AG10803 (cell line): ENCODE data around the gene DPP6.

Experiments used
- DNase-seq: peaks from one replicate; pipeline ENCODE4 v3.0.0; 2010; ENCODE audit warnings: low read depth
- H3K4me3 ChIP-seq: 2 replicates; pipeline ENCODE4 v1.5.1; 2011; ENCODE audit warnings: mild to moderate bottlenecking, low read length, control low read depth
- TF ChIP-seq, protein P1 (sequence below): conservative IDR thresholded peaks from 2 replicates; pipeline ENCODE4 v1.5.1; 2011; ENCODE audit warnings: mild to moderate bottlenecking, low read length, control low read depth, inconsistent platforms

The DPP6 gene

DNA sequence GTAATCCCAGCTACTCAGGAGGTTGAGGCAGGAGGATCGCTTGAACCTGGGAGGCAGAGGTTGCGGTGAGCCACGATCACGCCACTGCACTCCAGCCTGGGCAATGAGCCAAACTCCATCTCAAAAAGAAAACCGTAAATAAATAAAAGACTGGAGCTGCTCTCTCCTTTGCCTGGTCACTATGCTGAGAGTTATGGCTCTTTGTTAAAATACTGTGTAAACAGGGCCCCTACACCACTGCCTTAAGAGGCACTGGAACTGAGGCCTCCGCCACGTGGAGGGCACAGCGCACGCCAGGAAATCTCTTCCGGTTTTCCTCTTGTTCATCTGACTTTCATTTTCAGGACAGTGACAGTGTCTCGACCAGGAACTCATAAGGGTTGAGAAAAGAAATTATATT is 827.4 kb downstream of the DPP6 start:
- DNase-seq = no peak
- H3K4me3 ChIP-seq = no peak overlapping the region
- TF ChIP-seq, protein P1, sequence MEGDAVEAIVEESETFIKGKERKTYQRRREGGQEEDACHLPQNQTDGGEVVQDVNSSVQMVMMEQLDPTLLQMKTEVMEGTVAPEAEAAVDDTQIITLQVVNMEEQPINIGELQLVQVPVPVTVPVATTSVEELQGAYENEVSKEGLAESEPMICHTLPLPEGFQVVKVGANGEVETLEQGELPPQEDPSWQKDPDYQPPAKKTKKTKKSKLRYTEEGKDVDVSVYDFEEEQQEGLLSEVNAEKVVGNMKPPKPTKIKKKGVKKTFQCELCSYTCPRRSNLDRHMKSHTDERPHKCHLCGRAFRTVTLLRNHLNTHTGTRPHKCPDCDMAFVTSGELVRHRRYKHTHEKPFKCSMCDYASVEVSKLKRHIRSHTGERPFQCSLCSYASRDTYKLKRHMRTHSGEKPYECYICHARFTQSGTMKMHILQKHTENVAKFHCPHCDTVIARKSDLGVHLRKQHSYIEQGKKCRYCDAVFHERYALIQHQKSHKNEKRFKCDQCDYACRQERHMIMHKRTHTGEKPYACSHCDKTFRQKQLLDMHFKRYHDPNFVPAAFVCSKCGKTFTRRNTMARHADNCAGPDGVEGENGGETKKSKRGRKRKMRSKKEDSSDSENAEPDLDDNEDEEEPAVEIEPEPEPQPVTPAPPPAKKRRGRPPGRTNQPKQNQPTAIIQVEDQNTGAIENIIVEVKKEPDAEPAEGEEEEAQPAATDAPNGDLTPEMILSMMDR = no peak

- TF ChIP-seq, protein P1 = no peak
- no peak for DNase-seq
- no peak overlapping the region for H3K4me3 ChIP-seq
Measured at GRCh38 chr7:154880513-154880912, 828.3 kb downstream of the DPP6 start.

DNA sequence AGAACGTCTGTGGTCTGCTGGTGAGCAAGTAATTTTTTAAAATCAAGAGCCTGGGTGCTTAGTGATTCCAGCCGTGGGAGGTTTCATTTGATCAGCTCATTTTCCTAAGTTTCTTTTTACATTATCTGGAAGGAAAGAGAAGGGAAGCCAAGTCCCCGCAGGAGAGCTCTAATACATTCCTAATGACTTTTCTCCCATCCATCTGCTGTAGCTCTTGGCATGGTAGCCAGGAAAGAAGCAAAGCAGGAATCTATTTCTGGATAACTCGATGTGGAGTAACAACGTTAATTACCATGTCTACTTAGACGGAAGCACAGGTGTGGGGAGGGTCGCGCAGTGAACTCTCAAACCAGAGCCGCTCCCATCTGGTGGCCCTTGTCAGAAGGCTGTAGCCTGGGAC is 828.8 kb downstream of the DPP6 start:
- no peak overlapping the region for H3K4me3 ChIP-seq
- TF ChIP-seq, protein P1 = no peak
- no peak for DNase-seq

GRCh38 chr7:154881526-154881925 is 829.3 kb downstream of the DPP6 start:
- TF ChIP-seq, protein P1 = no peak
- no peak for DNase-seq
- no peak overlapping the region for H3K4me3 ChIP-seq

GRCh38 chr7:154882931-154883474 is 830.8 kb downstream of the DPP6 start:
- DNase-seq = no peak
- no peak overlapping the region for H3K4me3 ChIP-seq
- TF ChIP-seq, protein P1 = no peak

GRCh38 chr7:154884348-154884920 is 832.2 kb downstream of the DPP6 start:
- DNase-seq = no peak
- TF ChIP-seq, protein P1 = no peak
- H3K4me3 ChIP-seq = no peak overlapping the region

DNA sequence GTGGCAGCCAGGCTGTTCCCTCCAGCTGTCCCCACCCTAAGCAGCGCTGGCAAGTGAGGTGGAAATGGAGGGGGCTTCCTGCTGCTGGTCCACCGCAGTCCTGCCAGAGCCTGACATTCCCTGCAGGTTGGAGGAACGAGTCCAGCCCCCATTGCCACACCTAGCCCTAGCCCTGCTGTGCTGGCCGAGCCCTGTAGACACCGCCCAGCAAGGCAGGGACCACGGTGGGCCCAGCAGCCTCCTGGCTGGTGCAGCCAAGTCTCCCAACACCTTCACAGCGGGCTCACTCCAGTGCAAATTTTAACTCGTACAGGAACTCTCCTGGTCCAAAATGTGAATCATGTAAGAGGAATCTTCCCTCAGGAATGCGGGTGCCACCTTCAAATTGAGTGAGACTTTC is 834.4 kb downstream of the DPP6 start:
- H3K4me3 ChIP-seq = no peak overlapping the region
- no peak for DNase-seq
- TF ChIP-seq, protein P1 = no peak
